GM19324 (cell line): ENCODE data around the gene PMVK.
"Not testable (repeated sequence)": the region's sequence is repeated elsewhere in the genome, so short reads cannot be mapped to it uniquely, and the experiment has no call there.

Experiments used
- ATAC-seq: cut with Tn5 transposase; IDR thresholded peaks from one replicate; pipeline ENCODE4 v1.9.1; 2021; ENCODE audit warnings: mild to moderate bottlenecking, moderate library complexity; ENCODE audit not compliant: unreplicated experiment, low FRiP score

The PMVK gene

GRCh38 chr1:154936555-154937084, at the start of gene PMVK:
TSS of gene PMVK (minus strand) at chr1:154936719. CDS start at chr1:154936685, 34 bp downstream.
- ATAC-seq = peak; percentile 80

- no peak for ATAC-seq
These were observed 47.4 kb upstream of the PMVK start for GRCh38 chr1:154983776-154984466.

GRCh38 chr1:154982897-154983648, 46.6 kb upstream of the PMVK start, which contains the start of gene FLAD1:
TSS of gene FLAD1 (plus strand) at chr1:154983344. CDS start at chr1:154983695, 351 bp downstream.
- ATAC-seq = peak; percentile 97

- no peak for ATAC-seq
These were observed 45.8 kb upstream of the PMVK start for GRCh38 chr1:154982341-154982740.

GRCh38 chr1:154978360-154978759, 41.8 kb upstream of the PMVK start:
- ATAC-seq = no peak

GRCh38 chr1:154977762-154978161, 41.2 kb upstream of the PMVK start:
- not testable (repeated sequence) for ATAC-seq

- ATAC-seq = no peak
These were observed 39.0 kb upstream of the PMVK start for GRCh38 chr1:154975409-154976059.

GRCh38 chr1:154974808-154975408, 38.4 kb upstream of the PMVK start:
- ATAC-seq = peak; percentile 61

GRCh38 chr1:154974102-154974807, 37.7 kb upstream of the PMVK start, which contains the start of gene CKS1B:
TSS of gene CKS1B (plus strand) at chr1:154974681. CDS start at chr1:154974746, 65 bp downstream.
- peak; percentile 82 for ATAC-seq

- no peak for ATAC-seq
These were observed 37.0 kb upstream of the PMVK start for GRCh38 chr1:154973344-154974101.

GRCh38 chr1:154972517-154973343, 36.2 kb upstream of the PMVK start:
- no peak for ATAC-seq

- no peak for ATAC-seq
These were observed 35.6 kb upstream of the PMVK start for GRCh38 chr1:154972213-154972516.

- no peak for ATAC-seq
These were observed 35.0 kb upstream of the PMVK start for GRCh38 chr1:154971341-154971998.

GRCh38 chr1:154970631-154971340, 34.3 kb upstream of the PMVK start, which contains the start of gene SHC1:
TSS of gene SHC1 (minus strand) at chr1:154970747. CDS start at chr1:154970526, 221 bp downstream.
- no peak for ATAC-seq

- ATAC-seq = no peak
These were observed 33.4 kb upstream of the PMVK start for GRCh38 chr1:154969860-154970452.

- ATAC-seq = no peak
These were observed 32.7 kb upstream of the PMVK start for GRCh38 chr1:154969246-154969645.

- no peak for ATAC-seq
These were observed 32.2 kb upstream of the PMVK start for GRCh38 chr1:154968731-154969130.
